PC-3 (cell line): ENCODE results near the gene TMTC2. TPM values are rescaled to one million over a fixed set of nuclear protein-coding genes. Genes with fewer than 3 reads are reported as not detected.

Source experiments
- ATAC-seq: fragments of 200-7000 bp; cut with Tn5 transposase; 2 replicates; pipeline ENCODE4 v1.9.1; 2020; ENCODE audit warnings: mild to moderate bottlenecking, moderate library complexity
- BruUV-seq: library from RNA; stranded (reverse); fragments of 400-500 nt; replicated peaks from 2 replicates; lab custom pipeline; 2021; lab: Mats Ljungman, UMichigan
- CTCF ChIA-PET: fragments of 300-600 bp; sonication (Branson Sonifier 250); formaldehyde crosslinking; loops from one replicate; lab custom pipeline; 2022; ENCODE audit warnings: antibody characterized with exemption; lab: Charles Lee
- POLR2A ChIA-PET: fragments of 300-600 bp; sonication (Branson Sonifier 250); formaldehyde crosslinking; loops from one replicate; lab custom pipeline; 2022; ENCODE audit warnings: antibody characterized with exemption; ENCODE audit not compliant: unreplicated experiment; lab: Charles Lee
- DNase-seq: peaks from one replicate; pipeline ENCODE4 v3.0.0-alpha.2; 2015
- H2AFZ ChIP-seq: fragments of 300-600 bp; sonication (generic); 2 replicates; pipeline ENCODE4 v1.6.0; 2016; ENCODE audit warnings: antibody characterized with exemption, low read length
- H3F3A ChIP-seq: fragments of 300-600 bp; sonication (generic); one replicate; pipeline ENCODE4 v1.6.0; 2017; ENCODE audit warnings: antibody characterized with exemption, low read length, control low read depth, mild to moderate bottlenecking; ENCODE audit not compliant: unreplicated experiment
- H3K27ac ChIP-seq: fragments of 300-600 bp; sonication (generic); 2 replicates; pipeline ENCODE4 v1.5.1; 2016; ENCODE audit warnings: mild to moderate bottlenecking, low read length
- H3K27me3 ChIP-seq: fragments of 300-600 bp; sonication (generic); 2 replicates; pipeline ENCODE4 v1.6.1; 2016; ENCODE audit warnings: low read length, mixed read lengths
- H3K36me3 ChIP-seq: fragments of 300-600 bp; sonication (generic); 2 replicates; pipeline ENCODE4 v1.6.1; 2016; ENCODE audit warnings: low read depth, mixed run types, low read length, mixed read lengths
- H3K4me1 ChIP-seq: fragments of 300-600 bp; sonication (generic); 2 replicates; pipeline ENCODE4 v1.5.1; 2016; ENCODE audit warnings: low read length; ENCODE audit not compliant: insufficient read depth
- H3K4me2 ChIP-seq: fragments of 300-600 bp; sonication (generic); 2 replicates; pipeline ENCODE4 v1.6.0; 2016; ENCODE audit warnings: low read length
- H3K4me3 ChIP-seq: fragments of 300-600 bp; sonication (generic); 2 replicates; pipeline ENCODE4 v1.5.1; 2016; ENCODE audit warnings: mild to moderate bottlenecking, low read length, mixed read lengths
- H3K79me2 ChIP-seq: fragments of 300-600 bp; sonication (generic); 2 replicates; pipeline ENCODE4 v1.6.1; 2017; ENCODE audit warnings: low read length, mixed read lengths
- H3K9ac ChIP-seq: fragments of 300-600 bp; sonication (generic); 2 replicates; pipeline ENCODE4 v1.6.0; 2016; ENCODE audit warnings: mild to moderate bottlenecking, low read length
- H3K9me2 ChIP-seq: fragments of 300-600 bp; sonication (generic); replicated peaks from 2 replicates; pipeline ENCODE4 v1.6.1; 2016; ENCODE audit warnings: mixed run types, low read length, mixed read lengths
- H3K9me3 ChIP-seq: fragments of 300-600 bp; sonication (generic); 2 replicates; pipeline ENCODE4 v1.6.1; 2016; ENCODE audit warnings: low read length, mixed read lengths
- H4K20me1 ChIP-seq: fragments of 300-600 bp; sonication (generic); 2 replicates; pipeline ENCODE4 v1.6.1; 2016; ENCODE audit warnings: low read length, mixed read lengths
- CTCF ChIP-seq: fragments of 300-600 bp; sonication (generic); conservative IDR thresholded peaks from 2 replicates; pipeline ENCODE4 v1.5.1; 2017; ENCODE audit warnings: antibody characterized with exemption, low read depth, mild to moderate bottlenecking, low read length
- EZH2 ChIP-seq: fragments of 300-600 bp; sonication (generic); IDR thresholded peaks from one replicate; pipeline ENCODE4 v1.6.1; 2017; ENCODE audit warnings: antibody characterized with exemption, mild to moderate bottlenecking, low read length; ENCODE audit not compliant: unreplicated experiment
- EZH2phosphoT487 ChIP-seq: fragments of 300-600 bp; sonication (generic); IDR thresholded peaks from 2 replicates; pipeline ENCODE4 v1.6.1; 2018; ENCODE audit warnings: mild to moderate bottlenecking, antibody characterized with exemption, low read length, borderline replicate concordance
- intact Hi-C: fragments of 100-400 bp; cut with micrococcal nuclease; formaldehyde crosslinking; loops from 2 replicates; pipeline ENCODE4 v1.9.0; 2023
- total RNA-seq: library from RNA; depleted of rRNA; stranded (reverse); fragments of >200 nt; gene quantifications from 2 replicates; pipeline ENCODE4 v1.2.3, GENCODE V29; 2014

Gene TMTC2
- total RNA-seq, 1 experiment from 2014 or later: 10.7 TPM

- no peak overlapping the region for H3K27ac ChIP-seq
- CTCF ChIA-PET: no interaction called here
- H3K9me3 ChIP-seq: no peaks in the 10 kb centered on the region
- no peak for TF ChIP-seq EZH2phosphoT487
- TF ChIP-seq EZH2: no peak
- no peak for TF ChIP-seq CTCF
- no peak overlapping the region for H2AFZ ChIP-seq
- POLR2A ChIA-PET: no interaction called here
- no peak overlapping the region for H3K4me3 ChIP-seq
- H3K27me3 ChIP-seq: no peaks in the 10 kb centered on the region
- no TSS peak for BruUV-seq
- DNase-seq: no peak
- H3F3A ChIP-seq: no peaks in the 10 kb centered on the region
- no peaks in the 10 kb centered on the region for H3K9me2 ChIP-seq
- no peaks in the 10 kb centered on the region for H4K20me1 ChIP-seq
- H3K36me3 ChIP-seq: no peaks in the 10 kb centered on the region
- no peak for ATAC-seq
- H3K4me1 ChIP-seq: peaks cover 23% of the 10 kb centered on the region
- H3K4me2 ChIP-seq: no peak overlapping the region
- no peak overlapping the region for H3K9ac ChIP-seq
- no peaks in the 10 kb centered on the region for H3K79me2 ChIP-seq
- intact Hi-C loops: no loop called here
These were observed 267.4 kb downstream of the TMTC2 start for GRCh38 chr12:82954064-82954463.

- ATAC-seq: no peak
- no peak overlapping the region for H3K27ac ChIP-seq
- H3F3A ChIP-seq: no peaks in the 10 kb centered on the region
- no peak overlapping the region for H3K4me3 ChIP-seq
- TF ChIP-seq CTCF (no peak), EZH2phosphoT487 (no peak), EZH2 (no peak)
- no peak overlapping the region for H3K9ac ChIP-seq
- H3K9me2 ChIP-seq: no peaks in the 10 kb centered on the region
- H3K36me3 ChIP-seq: no peaks in the 10 kb centered on the region
- H2AFZ ChIP-seq: no peak overlapping the region
- peaks cover 28% of the 10 kb centered on the region for H3K4me1 ChIP-seq
- no peaks in the 10 kb centered on the region for H3K27me3 ChIP-seq
- H3K79me2 ChIP-seq: no peaks in the 10 kb centered on the region
- H3K9me3 ChIP-seq: no peaks in the 10 kb centered on the region
- BruUV-seq: no TSS peak
- POLR2A ChIA-PET: no interaction called here
- no peaks in the 10 kb centered on the region for H4K20me1 ChIP-seq
- no peak overlapping the region for H3K4me2 ChIP-seq
- intact Hi-C loops: no loop called here
- CTCF ChIA-PET: no interaction called here
- no peak for DNase-seq
These were observed 267.9 kb downstream of the TMTC2 start for GRCh38 chr12:82954572-82954971.

GRCh38 chr12:82955043-82955442, 268.3 kb downstream of the TMTC2 start:
- Histone ChIP-seq H3F3A (no peaks in the 10 kb centered on the region), H3K9me3 (no peaks in the 10 kb centered on the region), H3K36me3 (no peaks in the 10 kb centered on the region), H3K4me3 (no peak overlapping the region), H3K9ac (no peak overlapping the region), H2AFZ (no peak overlapping the region), H3K79me2 (no peaks in the 10 kb centered on the region), H3K4me2 (no peak overlapping the region), H3K27ac (no peak overlapping the region), H4K20me1 (no peaks in the 10 kb centered on the region), H3K9me2 (no peaks in the 10 kb centered on the region), H3K27me3 (no peaks in the 10 kb centered on the region), H3K4me1 (peaks cover 33% of the 10 kb centered on the region)
- intact Hi-C loops: no loop called here
- DNase-seq (peak; percentile 4), ATAC-seq (no peak)
- TF ChIP-seq EZH2: no peak
- ChIA-PET POLR2A (interaction anchor here (0.6 kb wide), 1 partner anchor 9 kb away, joined by 4 read pairs; no protein-coding TSS in a partner anchor), CTCF (no interaction called here)
- no TSS peak for BruUV-seq
